Measurements from ENCODE around the gene TMEM14A. TPM values are rescaled to one million over a fixed set of nuclear protein-coding genes. Genes with fewer than 3 reads are reported as not detected.

The TMEM14A gene
- total RNA-seq, 4 donors from 2014 or later = 23.1 to 32.4 (median 26.9) TPM

DNA sequence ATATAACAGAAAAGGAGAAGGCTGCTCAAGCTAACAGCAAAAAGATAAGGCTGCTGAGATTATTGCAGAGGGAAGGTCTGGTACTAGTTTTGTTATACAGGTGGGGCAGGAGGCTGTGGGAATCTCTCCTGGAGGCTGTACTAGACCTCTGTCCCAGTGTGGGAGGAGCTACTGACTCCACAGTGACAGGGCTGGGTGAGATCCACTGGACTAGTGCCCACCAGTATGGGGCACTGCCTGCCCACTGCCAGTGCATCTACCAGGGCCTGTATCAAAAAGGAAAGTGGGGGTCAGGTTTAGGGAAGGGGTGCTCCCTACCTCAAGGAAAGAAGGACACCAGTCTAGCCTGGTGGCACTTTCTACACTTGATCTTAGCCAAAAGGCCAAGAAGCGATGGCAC, 62.3 kb downstream of the TMEM14A start:
- Histone ChIP-seq H3K4me3 (no peak overlapping the region), H3K27ac (no peak overlapping the region), H3K4me1 (no peaks in the 10 kb centered on the region), H3K9me3 (no peaks in the 10 kb centered on the region), H3K27me3 (no peaks in the 10 kb centered on the region), H3K36me3 (no peaks in the 10 kb centered on the region)
- ATAC-seq = no peak
- WGBS, 2 donors (ENCODE audit: low coverage in 1 of 2) = no CpG with 5 or more reads among the region's 1 CpG
- TF ChIP-seq EP300 (IDR thresholded peaks at IDR 0.05) = no peak
- no peak for TF ChIP-seq POLR2AphosphoS5 (IDR thresholded peaks at IDR 0.05)
- TF ChIP-seq, protein P1, sequence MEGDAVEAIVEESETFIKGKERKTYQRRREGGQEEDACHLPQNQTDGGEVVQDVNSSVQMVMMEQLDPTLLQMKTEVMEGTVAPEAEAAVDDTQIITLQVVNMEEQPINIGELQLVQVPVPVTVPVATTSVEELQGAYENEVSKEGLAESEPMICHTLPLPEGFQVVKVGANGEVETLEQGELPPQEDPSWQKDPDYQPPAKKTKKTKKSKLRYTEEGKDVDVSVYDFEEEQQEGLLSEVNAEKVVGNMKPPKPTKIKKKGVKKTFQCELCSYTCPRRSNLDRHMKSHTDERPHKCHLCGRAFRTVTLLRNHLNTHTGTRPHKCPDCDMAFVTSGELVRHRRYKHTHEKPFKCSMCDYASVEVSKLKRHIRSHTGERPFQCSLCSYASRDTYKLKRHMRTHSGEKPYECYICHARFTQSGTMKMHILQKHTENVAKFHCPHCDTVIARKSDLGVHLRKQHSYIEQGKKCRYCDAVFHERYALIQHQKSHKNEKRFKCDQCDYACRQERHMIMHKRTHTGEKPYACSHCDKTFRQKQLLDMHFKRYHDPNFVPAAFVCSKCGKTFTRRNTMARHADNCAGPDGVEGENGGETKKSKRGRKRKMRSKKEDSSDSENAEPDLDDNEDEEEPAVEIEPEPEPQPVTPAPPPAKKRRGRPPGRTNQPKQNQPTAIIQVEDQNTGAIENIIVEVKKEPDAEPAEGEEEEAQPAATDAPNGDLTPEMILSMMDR (IDR thresholded peaks at IDR 0.05) = no peak
- no peak for TF ChIP-seq POLR2A (IDR thresholded peaks at IDR 0.05)

DNA sequence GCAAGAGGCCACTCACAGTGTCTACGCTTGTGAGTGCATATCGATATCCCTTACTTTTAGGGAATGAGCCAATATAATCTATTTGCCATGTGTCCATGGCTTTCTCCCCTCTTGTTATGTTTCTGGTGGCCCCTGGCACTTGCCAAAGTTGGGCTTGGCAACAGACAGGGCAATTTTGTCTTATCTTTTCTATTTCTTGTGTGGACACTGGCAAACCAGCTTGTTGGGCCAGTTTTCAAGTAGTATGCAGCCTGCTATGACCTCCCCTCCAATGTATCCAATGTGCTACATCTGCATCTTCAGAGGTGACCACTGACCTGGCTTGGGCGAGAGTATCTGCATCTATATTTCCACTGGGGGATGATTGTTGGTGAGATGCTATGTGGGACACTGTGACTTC, 63.2 kb downstream of the TMEM14A start:
- WGBS, 2 donors (ENCODE audit: low coverage in 1 of 2) = 89% methylated on average over 3 of the region's 3 CpGs
- no peaks in the 10 kb centered on the region for H3K9me3 ChIP-seq
- no peaks in the 10 kb centered on the region for H3K36me3 ChIP-seq
- H3K27me3 ChIP-seq = no peaks in the 10 kb centered on the region
- H3K27ac ChIP-seq = no peak overlapping the region
- no peak for ATAC-seq
- no peak overlapping the region for H3K4me3 ChIP-seq
- H3K4me1 ChIP-seq = no peaks in the 10 kb centered on the region
- TF ChIP-seq POLR2AphosphoS5 (IDR thresholded peaks at IDR 0.05) (no peak), EP300 (IDR thresholded peaks at IDR 0.05) (no peak), POLR2A (IDR thresholded peaks at IDR 0.05) (no peak)
- TF ChIP-seq, protein P1 (IDR thresholded peaks at IDR 0.05) = no peak

DNA sequence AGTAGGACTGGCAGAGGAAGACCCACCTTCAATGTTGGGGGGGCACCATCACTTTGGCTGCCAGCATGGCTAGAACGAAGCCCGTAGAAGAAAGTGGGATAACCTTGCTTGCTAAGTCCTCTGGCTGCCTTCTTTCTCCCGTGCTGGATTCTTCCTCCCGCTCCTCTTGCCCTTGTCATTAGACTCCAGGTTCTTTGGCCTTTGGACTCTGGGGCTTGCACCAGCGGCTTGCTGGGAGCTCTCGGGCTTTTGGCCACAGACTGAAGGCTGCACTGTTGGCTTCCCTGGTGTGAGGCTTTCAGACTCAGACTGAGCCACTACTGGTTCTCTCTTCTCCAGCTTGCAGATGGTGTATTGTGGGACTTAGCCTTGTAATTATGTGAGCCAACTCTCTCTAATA, 64.2 kb downstream of the TMEM14A start:
- 93% methylated on average over 6 of the region's 6 CpGs; no CpG with 5 or more reads in 1 of the 2 donors for WGBS, 2 donors (ENCODE audit: low coverage in 1 of 2)
- Histone ChIP-seq H3K27me3 (no peaks in the 10 kb centered on the region), H3K36me3 (no peaks in the 10 kb centered on the region), H3K4me3 (no peak overlapping the region), H3K9me3 (peaks cover 0 to 5% (median 0%) of the 10 kb centered on the region in 3 donors), H3K4me1 (no peaks in the 10 kb centered on the region), H3K27ac (no peak overlapping the region)
- no peak for TF ChIP-seq POLR2AphosphoS5 (IDR thresholded peaks at IDR 0.05)
- TF ChIP-seq, protein P1 (IDR thresholded peaks at IDR 0.05) = no peak
- TF ChIP-seq EP300 (IDR thresholded peaks at IDR 0.05) = no peak
- no peak for TF ChIP-seq POLR2A (IDR thresholded peaks at IDR 0.05)
- ATAC-seq = no peak

DNA sequence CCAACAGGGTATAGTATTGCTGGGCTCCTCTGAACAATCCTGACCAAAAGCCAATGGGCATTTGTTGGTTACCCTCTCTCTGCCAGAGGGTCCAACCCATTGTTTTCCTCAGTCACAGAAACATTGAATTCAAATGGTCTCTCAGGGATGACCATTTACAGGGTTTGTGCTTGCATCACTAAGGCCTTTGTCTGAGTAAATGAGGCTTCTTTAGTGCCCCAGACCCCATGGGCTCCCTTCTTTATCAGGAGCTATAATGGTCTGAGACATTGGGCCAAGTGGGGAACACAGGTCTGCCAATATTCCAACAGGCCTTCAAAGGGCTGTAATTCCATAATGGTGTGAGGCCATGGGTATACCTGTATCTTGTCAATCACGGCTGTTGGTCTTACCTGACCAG, 65.2 kb downstream of the TMEM14A start:
- no peaks in the 10 kb centered on the region for H3K36me3 ChIP-seq
- no peak overlapping the region for H3K27ac ChIP-seq
- no peaks in the 10 kb centered on the region for H3K27me3 ChIP-seq
- peaks cover 0 to 16% (median 0%) of the 10 kb centered on the region in 3 donors for H3K9me3 ChIP-seq
- WGBS, 2 donors (ENCODE audit: low coverage in 1 of 2) = 100% methylated on average over 1 of the region's 1 CpG
- H3K4me3 ChIP-seq = no peak overlapping the region
- no peak for TF ChIP-seq EP300 (IDR thresholded peaks at IDR 0.05)
- no peak for TF ChIP-seq POLR2A (IDR thresholded peaks at IDR 0.05)
- TF ChIP-seq, protein P1 (IDR thresholded peaks at IDR 0.05) = no peak
- TF ChIP-seq POLR2AphosphoS5 (IDR thresholded peaks at IDR 0.05) = no peak
- ATAC-seq = no peak
- no peaks in the 10 kb centered on the region for H3K4me1 ChIP-seq

Small RNAs within 50 kb of the gene (small RNA-seq; reads per million reads assigned to genes)
- 0 reads per million in 4 donors for gene AL109918.2

Other genes starting within 250 kb of the TMEM14A start
- 10 to 100 TPM; 16.7 to 34.2 (median 25.0) TPM for gene TRAM2, start 94.1 kb upstream of the TMEM14A start, total RNA-seq
- gene GSTA2, start 92.4 kb downstream of the TMEM14A start, total RNA-seq = 1 to 10 TPM in 1 of 4 donors, not detected in 3; 1.4 TPM
- gene GSTA1, start 132.7 kb downstream of the TMEM14A start, total RNA-seq = not detected
- not detected for gene GSTA5, start 169.7 kb downstream of the TMEM14A start, total RNA-seq
- gene GSTA3, start 238.6 kb downstream of the TMEM14A start, total RNA-seq = not detected